Measurements from ENCODE around the gene NFYC. TPM values are rescaled to one million over a fixed set of nuclear protein-coding genes. Genes with fewer than 3 reads are reported as not detected.

Gene NFYC
- total RNA-seq, 2 experiments from 2014 or later, result 65.0 to 66.6 TPM

DNA sequence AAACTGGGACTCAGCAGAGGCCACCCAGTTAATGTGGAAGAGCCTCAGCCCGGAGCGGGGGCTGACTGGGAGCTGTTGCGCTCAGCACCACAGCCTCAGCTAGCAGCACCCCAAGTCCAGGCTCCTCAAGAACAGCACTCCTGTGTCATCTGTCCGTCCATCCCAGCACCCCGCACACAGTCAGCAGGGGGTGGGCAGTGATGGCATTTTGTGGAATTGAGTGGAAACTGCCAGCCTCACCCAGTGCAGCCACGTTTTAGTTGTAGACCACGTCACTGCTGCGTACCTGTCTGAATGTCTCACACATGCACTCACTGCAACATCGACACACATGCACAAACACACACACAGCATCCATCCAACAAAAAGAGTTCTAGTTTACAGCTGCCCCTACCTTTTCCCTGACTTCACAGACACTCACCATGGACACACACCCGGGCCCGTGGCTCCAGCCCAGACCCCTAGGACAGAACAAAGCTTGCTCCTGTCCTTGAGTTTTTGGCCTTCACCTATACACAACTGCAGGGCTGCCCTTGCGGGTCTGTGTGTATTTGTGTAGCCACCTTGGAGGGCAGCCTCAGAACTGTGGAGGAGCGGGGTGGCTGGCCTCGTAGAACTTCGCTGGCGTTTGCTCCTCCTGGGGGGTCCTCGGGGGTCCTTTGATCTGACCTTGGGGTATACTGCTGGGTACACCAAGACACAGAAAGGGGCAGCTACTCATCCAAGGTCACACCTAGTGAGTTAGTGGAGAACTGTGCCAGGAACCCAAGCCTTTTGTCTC is 97.2 kb downstream of the NFYC start:
- DNase-seq (no peak), ATAC-seq (ENCODE audit: low read depth) (no peak)
- no peaks in the 10 kb centered on the region for H3K9me3 Mint-ChIP-seq
- no peak overlapping the region for H3K4me3 Mint-ChIP-seq
- H3K27ac Mint-ChIP-seq, result peak overlapping the region; percentile 6
- H3K27me3 Mint-ChIP-seq, result peaks cover 16% of the 10 kb centered on the region
- POLR2A ChIA-PET, result interaction anchor here (0.6 kb wide), 1 partner anchor 257 kb away, joined by 3 read pairs; no protein-coding TSS in a partner anchor
- peaks cover 11% of the 10 kb centered on the region for H3K4me1 Mint-ChIP-seq
- H3K36me3 Mint-ChIP-seq, result no peaks in the 10 kb centered on the region

GRCh38 chr1:40789342-40789598 is 97.8 kb downstream of the NFYC start:
- ATAC-seq (ENCODE audit: low read depth), result no peak
- peaks cover 16% of the 10 kb centered on the region for H3K4me1 Mint-ChIP-seq
- no peaks in the 10 kb centered on the region for H3K36me3 Mint-ChIP-seq
- H3K27ac Mint-ChIP-seq, result peak overlapping the region; percentile 6
- H3K27me3 Mint-ChIP-seq, result peaks cover 15% of the 10 kb centered on the region
- no peak overlapping the region for H3K4me3 Mint-ChIP-seq
- no peaks in the 10 kb centered on the region for H3K9me3 Mint-ChIP-seq
- DNase-seq, result no peak
- POLR2A ChIA-PET, result no interaction called here

DNA sequence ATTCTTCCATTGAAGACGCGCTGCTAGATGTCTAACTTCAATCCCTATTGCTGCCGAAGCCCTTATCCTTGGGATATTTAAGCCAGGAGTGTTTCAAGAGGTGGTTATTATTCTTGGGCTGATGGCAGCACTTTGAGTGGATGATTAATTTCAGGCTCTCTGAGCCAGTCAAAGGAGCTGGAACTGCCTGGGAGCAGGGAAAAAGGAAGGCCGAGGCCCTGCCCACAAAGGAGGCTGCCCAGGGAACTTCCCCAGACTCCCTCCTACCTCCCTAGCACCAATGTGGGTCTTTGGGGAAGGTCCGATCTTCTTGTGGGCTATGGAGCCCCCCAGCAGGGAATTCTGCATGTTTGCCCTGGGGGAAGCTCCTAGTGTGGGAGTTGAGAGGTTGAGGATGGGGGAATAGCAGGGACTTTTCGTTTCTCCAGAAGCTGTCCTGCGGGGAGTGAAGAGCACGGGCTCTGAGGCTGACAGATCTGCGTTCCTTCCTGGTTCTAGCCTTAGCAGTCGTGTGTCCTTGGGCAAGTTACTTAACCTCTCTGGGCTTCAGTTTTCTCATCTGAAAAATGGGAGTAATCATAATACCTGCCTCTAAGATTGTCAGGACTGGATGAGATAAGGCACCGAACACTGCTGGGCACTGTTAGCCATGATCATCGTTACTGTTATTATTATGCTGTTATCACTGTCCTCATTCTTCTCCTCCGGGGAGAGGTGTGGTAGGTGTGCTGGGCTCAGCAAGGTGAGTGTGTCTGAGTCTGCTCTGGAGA is 98.3 kb downstream of the NFYC start:
- Mint-ChIP-seq H3K27ac (no peak overlapping the region), H3K4me3 (no peak overlapping the region), H3K4me1 (peaks cover 18% of the 10 kb centered on the region), H3K27me3 (peaks cover 9% of the 10 kb centered on the region), H3K36me3 (no peaks in the 10 kb centered on the region), H3K9me3 (no peaks in the 10 kb centered on the region)
- DNase-seq, result no peak
- POLR2A ChIA-PET, result interaction anchor here (0.6 to 1.3 kb wide), 4 partner anchors 14 to 181 kb away, joined by 3 read pairs; no protein-coding TSS in a partner anchor
- no peak for ATAC-seq (ENCODE audit: low read depth)

DNA sequence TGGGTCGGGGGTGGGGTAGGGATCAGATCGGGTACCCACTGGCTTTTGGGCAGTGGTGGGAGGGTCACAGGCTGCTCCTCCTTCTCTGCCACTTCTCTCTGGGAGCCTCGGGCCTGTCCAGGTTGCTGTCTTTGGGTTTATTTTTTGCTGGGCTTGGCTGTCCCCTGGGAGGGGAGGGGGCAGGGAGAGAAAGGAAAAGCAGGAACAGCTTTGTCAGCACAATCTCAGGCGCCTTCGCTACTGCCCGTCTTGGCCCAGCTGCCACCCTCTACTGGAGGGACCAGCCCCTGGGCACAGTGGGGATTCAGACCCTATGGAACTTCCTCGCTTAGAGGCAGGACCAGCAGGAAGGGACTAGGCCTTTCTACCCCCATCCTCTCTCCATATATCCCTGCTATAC is 100.5 kb downstream of the NFYC start:
- no peak overlapping the region for H3K4me3 Mint-ChIP-seq
- DNase-seq, result no peak
- no peak for ATAC-seq (ENCODE audit: low read depth)
- H3K27me3 Mint-ChIP-seq, result no peaks in the 10 kb centered on the region
- no peaks in the 10 kb centered on the region for H3K36me3 Mint-ChIP-seq
- H3K27ac Mint-ChIP-seq, result no peak overlapping the region
- no peaks in the 10 kb centered on the region for H3K9me3 Mint-ChIP-seq
- H3K4me1 Mint-ChIP-seq, result peaks cover 27% of the 10 kb centered on the region
- POLR2A ChIA-PET, result no interaction called here

- POLR2A ChIA-PET, result interaction anchor here (1.6 to 2.7 kb wide), 2 partner anchors 13 to 19 kb away, joined by 9 to 10 read pairs; no protein-coding TSS in a partner anchor
- Mint-ChIP-seq H3K27me3 (no peaks in the 10 kb centered on the region), H3K36me3 (no peaks in the 10 kb centered on the region)
Observed at GRCh38 chr1:40793617-40794016, 102.1 kb downstream of the NFYC start.

DNA sequence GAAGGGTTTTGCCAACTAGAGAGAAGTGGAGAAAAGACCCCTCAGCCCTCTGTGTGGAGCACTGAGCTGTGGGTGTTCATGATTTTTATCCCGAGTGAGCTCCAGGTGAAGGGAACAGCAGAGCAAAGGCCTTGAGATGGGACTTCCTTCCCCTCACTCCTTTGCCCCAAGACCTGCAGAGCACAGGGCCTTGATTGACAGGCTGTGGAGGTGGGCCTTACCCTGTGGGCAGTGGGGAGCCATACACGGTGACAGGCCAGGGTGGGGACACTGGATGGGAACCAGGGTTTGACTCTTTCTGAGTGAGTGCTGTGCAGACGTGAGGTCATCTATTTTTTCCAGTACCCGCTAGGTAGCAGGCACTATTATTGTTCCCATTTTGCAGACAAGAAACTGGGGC is 102.5 kb downstream of the NFYC start:
- no peaks in the 10 kb centered on the region for H3K27me3 Mint-ChIP-seq
- H3K4me3 Mint-ChIP-seq, result peak overlapping the region; percentile 38
- DNase-seq (no peak), ATAC-seq (ENCODE audit: low read depth) (no peak)
- H3K9me3 Mint-ChIP-seq, result no peaks in the 10 kb centered on the region
- H3K4me1 Mint-ChIP-seq, result peaks cover 35% of the 10 kb centered on the region
- H3K36me3 Mint-ChIP-seq, result no peaks in the 10 kb centered on the region
- POLR2A ChIA-PET, result interaction anchor here (0.7 to 2.7 kb wide), 4 partner anchors 11 to 103 kb away, joined by 3 to 11 read pairs (median 10); partner anchors contain the start of gene NFYC
- peak overlapping the region; percentile 84 for H3K27ac Mint-ChIP-seq

More at GRCh38 chr1:40793617-40794016, 102.1 kb downstream of the NFYC start:
- Mint-ChIP-seq H3K9me3 (no peaks in the 10 kb centered on the region), H3K4me1 (peaks cover 35% of the 10 kb centered on the region), H3K4me3 (no peak overlapping the region), H3K27ac (peak overlapping the region; percentile 84)
- DNase-seq, result no peak
- no peak for ATAC-seq (ENCODE audit: low read depth)

GRCh38 chr1:40794974-40795715 is 103.6 kb downstream of the NFYC start:
- Mint-ChIP-seq H3K27me3 (no peaks in the 10 kb centered on the region), H3K4me3 (peak overlapping the region; percentile 53), H3K9me3 (no peaks in the 10 kb centered on the region), H3K4me1 (peaks cover 35% of the 10 kb centered on the region), H3K27ac (peak overlapping the region; percentile 84), H3K36me3 (no peaks in the 10 kb centered on the region)
- DNase-seq, result peak; percentile 56
- POLR2A ChIA-PET, result interaction anchor here (0.6 to 3.1 kb wide), 22 partner anchors 8 to 1255 kb away, joined by 3 to 18 read pairs (median 4); partner anchors contain the start of genes CITED4 and NFYC
- ATAC-seq (ENCODE audit: low read depth), result peak; percentile 69

DNA sequence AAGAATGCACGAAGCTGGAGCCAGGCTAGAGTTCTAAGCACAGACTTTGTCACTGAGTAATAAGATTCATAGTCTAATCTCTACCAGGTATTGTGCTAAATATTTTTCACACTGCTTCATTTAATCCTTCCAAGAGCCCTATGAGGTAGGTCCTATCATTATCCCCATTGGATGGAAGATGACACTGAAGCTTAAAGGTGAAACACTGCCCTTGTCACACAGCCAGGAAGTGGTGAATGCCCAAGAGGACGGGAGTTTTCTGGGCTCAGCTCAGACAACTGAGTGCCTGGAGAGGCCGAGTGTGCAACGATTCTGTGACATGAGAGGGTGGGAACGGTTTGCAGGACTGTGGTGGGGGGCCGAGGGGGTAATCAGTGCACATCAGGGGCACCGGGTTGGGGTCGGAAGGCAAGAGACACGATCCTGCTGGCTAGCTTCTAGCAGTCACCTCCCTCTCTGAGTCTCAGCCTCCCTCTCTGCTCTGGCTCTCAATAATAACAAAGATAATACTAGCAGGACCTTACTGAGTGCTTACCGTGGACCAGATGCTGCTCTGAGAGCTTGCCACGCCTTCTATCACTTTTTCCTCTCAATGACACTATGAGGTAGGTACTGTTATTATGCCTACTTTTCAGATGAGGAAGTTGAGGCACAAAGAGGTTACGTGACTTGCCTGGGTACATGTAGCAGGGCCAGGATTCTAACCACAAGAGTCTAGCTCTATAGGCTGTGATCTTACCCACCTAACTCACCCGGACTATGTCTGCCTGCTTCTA is 104.5 kb downstream of the NFYC start:
- Mint-ChIP-seq H3K4me1 (peaks cover 36% of the 10 kb centered on the region), H3K9me3 (no peaks in the 10 kb centered on the region), H3K4me3 (peak overlapping the region; percentile 53), H3K36me3 (no peaks in the 10 kb centered on the region), H3K27me3 (no peaks in the 10 kb centered on the region), H3K27ac (peak overlapping the region; percentile 84)
- POLR2A ChIA-PET, result interaction anchor here (0.6 to 3.1 kb wide), 19 partner anchors 9 to 1254 kb away, joined by 3 to 18 read pairs (median 4); partner anchors contain the start of genes CITED4 and NFYC
- peak; percentile 64 for ATAC-seq (ENCODE audit: low read depth)
- no peak for DNase-seq

- Mint-ChIP-seq H3K27me3 (no peaks in the 10 kb centered on the region), H3K4me1 (peaks cover 45% of the 10 kb centered on the region), H3K36me3 (no peaks in the 10 kb centered on the region), H3K9me3 (no peaks in the 10 kb centered on the region), H3K4me3 (peak overlapping the region; percentile 64), H3K27ac (peak overlapping the region; percentile 84)
- POLR2A ChIA-PET, result interaction anchor here (0.9 to 3.1 kb wide), 7 partner anchors 10 to 106 kb away, joined by 4 to 15 read pairs (median 6); partner anchors contain the start of genes CITED4 and NFYC
- no peak for ATAC-seq (ENCODE audit: low read depth)
- DNase-seq, result no peak
Observed at GRCh38 chr1:40796939-40797667, 105.6 kb downstream of the NFYC start.

DNA sequence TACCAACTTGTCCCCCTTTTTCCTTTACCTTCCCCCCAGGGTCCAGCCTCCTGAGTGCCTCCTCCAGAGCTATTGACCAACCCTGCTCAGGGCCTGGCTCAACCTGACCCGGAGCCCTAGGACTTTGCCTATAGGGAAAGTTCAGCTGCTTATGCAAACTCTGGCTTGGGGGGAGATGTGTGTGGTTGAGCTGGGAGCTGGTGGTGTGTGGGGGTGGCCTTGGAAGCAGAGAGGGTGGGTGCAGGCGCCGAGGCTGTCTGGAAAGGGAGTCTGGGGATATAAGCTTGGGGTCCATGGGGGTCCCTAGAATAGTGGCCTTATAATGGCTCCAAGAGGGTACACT is 106.1 kb downstream of the NFYC start:
- H3K4me3 Mint-ChIP-seq, result peak overlapping the region; percentile 64
- no peaks in the 10 kb centered on the region for H3K36me3 Mint-ChIP-seq
- no peaks in the 10 kb centered on the region for H3K9me3 Mint-ChIP-seq
- H3K4me1 Mint-ChIP-seq, result peaks cover 46% of the 10 kb centered on the region
- POLR2A ChIA-PET, result interaction anchor here (0.9 to 3.1 kb wide), 6 partner anchors 11 to 106 kb away, joined by 4 to 15 read pairs (median 6); partner anchors contain the start of genes CITED4 and NFYC
- DNase-seq (no peak), ATAC-seq (ENCODE audit: low read depth) (no peak)
- peak overlapping the region; percentile 84 for H3K27ac Mint-ChIP-seq
- H3K27me3 Mint-ChIP-seq, result no peaks in the 10 kb centered on the region

- DNase-seq (no peak), ATAC-seq (ENCODE audit: low read depth) (no peak)
- Mint-ChIP-seq H3K27ac (no peak overlapping the region), H3K9me3 (no peaks in the 10 kb centered on the region), H3K36me3 (no peaks in the 10 kb centered on the region), H3K27me3 (no peaks in the 10 kb centered on the region), H3K4me3 (no peak overlapping the region), H3K4me1 (peaks cover 45% of the 10 kb centered on the region)
- POLR2A ChIA-PET, result interaction anchor here (0.6 to 2.4 kb wide), 4 partner anchors 20 to 107 kb away, joined by 4 to 6 read pairs (median 5); partner anchors contain the start of gene NFYC
Observed at GRCh38 chr1:40798366-40799281, 107.1 kb downstream of the NFYC start.

Data from activated naive CD8-positive, alpha-beta T cell treated with anti-CD3 and anti-CD28 coated beads, Interleukin-2, amount 10 ng/mL, durations not matched to agents 7 days and 5 days (primary cell).